MCF 10A (cell line): ENCODE measurements around the gene COL23A1. TPM values are rescaled to one million over a fixed set of nuclear protein-coding genes. Genes with fewer than 3 reads are reported as not detected.

ENCODE experiments used
- BruUV-seq: library from RNA; stranded (reverse); fragments of 400-500 nt; replicated peaks from 2 replicates; lab custom pipeline; 2021; lab: Mats Ljungman, UMichigan
- CTCF ChIA-PET: fragments of 300-600 bp; sonication (Branson Sonifier 250); formaldehyde crosslinking; extraction: SDS; loops from one replicate; lab custom pipeline; 2021; ENCODE audit warnings: antibody characterized with exemption, inconsistent platforms; lab: Yijun Ruan, JAX
- POLR2A ChIA-PET: fragments of 300-600, 350-650 bp; sonication (Branson Sonifier 250); formaldehyde crosslinking; extraction: SDS; loops from one replicate; lab custom pipeline; 2020; ENCODE audit warnings: antibody characterized with exemption, inconsistent platforms; lab: Yijun Ruan, JAX
- DNase-seq: peaks from one replicate; pipeline ENCODE4 v3.0.0-alpha.2; 2018; ENCODE audit not compliant: unreplicated experiment
- H3K27ac Mint-ChIP-seq: one replicate; pipeline ENCODE4 v1.8.0; 2022; ENCODE audit warnings: mild to moderate bottlenecking, low read depth, mixed read lengths; ENCODE audit not compliant: unreplicated experiment
- H3K27me3 Mint-ChIP-seq: one replicate; pipeline ENCODE4 v1.8.0; 2022; ENCODE audit warnings: mixed read lengths; ENCODE audit not compliant: insufficient read depth, unreplicated experiment
- H3K36me3 Mint-ChIP-seq: one replicate; pipeline ENCODE4 v1.8.0; 2022; ENCODE audit warnings: mild to moderate bottlenecking, moderate library complexity, mixed read lengths; ENCODE audit not compliant: insufficient read depth, unreplicated experiment
- H3K4me1 Mint-ChIP-seq: one replicate; pipeline ENCODE4 v1.8.0; 2022; ENCODE audit warnings: mixed read lengths; ENCODE audit not compliant: insufficient read depth, unreplicated experiment
- H3K4me3 Mint-ChIP-seq: one replicate; pipeline ENCODE4 v1.8.0; 2022; ENCODE audit warnings: mild to moderate bottlenecking, moderate library complexity, mixed read lengths; ENCODE audit not compliant: unreplicated experiment
- H3K9me3 Mint-ChIP-seq: one replicate; pipeline ENCODE4 v1.8.0; 2022; ENCODE audit warnings: mixed read lengths; ENCODE audit not compliant: unreplicated experiment
- intact Hi-C: fragments of 100-400 bp; cut with micrococcal nuclease; formaldehyde crosslinking; loops from 2 replicates; pipeline ENCODE4 v1.14.1; 2022
- total RNA-seq: library from RNA; stranded (reverse); gene quantifications from 2 replicates; pipeline ENCODE4 v1.2.3, GENCODE V29; 2022
- TF ChIP-seq, protein P1 (sequence below): fragments of 200-600 bp; IDR thresholded peaks from one replicate; pipeline ENCODE4 v1.8.0; 2022; ENCODE audit warnings: antibody characterized with exemption, mild to moderate bottlenecking; ENCODE audit not compliant: unreplicated experiment

COL23A1 gene
- total RNA-seq, 1 experiment from 2014 or later = not detected

DNA sequence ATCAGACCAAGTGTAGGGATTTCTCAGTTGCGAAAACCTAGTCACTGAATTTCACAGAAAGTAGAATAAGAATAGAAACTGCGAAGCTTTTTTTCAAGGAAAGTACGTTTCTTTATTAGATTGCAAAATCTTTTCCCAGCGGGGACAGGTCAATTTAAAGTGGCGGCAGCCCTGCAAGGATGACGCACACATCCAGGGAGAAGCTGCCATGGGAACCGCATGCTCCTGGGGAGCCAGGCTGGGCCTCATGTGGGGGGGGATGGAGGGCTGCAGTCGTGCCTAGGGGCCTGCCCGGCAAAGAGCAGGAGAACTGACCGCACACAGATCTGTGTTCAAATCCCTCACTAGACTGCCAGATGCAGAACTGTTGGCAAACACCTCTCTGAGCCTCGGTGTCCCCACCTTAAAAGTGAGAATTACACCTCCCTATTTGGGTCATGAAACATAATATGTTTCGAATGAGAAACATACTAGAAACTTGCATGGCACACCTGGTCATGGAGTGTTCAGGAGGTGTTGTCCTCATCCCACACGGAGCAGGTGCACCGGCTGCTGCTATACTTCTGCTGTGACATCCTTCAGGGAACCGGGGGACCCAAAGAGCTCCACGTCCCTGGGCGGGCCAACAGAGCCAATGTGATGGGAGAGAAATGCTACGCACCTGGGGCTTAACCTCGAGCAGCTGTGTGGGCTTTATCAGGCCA lies 229.8 kb downstream of the COL23A1 start:
- BruUV-seq = no TSS peak
- H3K9me3 Mint-ChIP-seq = no peaks in the 10 kb centered on the region
- no peak for DNase-seq
- H3K27me3 Mint-ChIP-seq = peaks cover 50% of the 10 kb centered on the region
- H3K4me1 Mint-ChIP-seq = peaks cover 6% of the 10 kb centered on the region
- no peak overlapping the region for H3K27ac Mint-ChIP-seq
- ChIA-PET POLR2A (no interaction called here), CTCF (interaction anchor here (0.7 kb wide), 1 partner anchor 93 kb away, joined by 3 read pairs; no protein-coding TSS in a partner anchor)
- TF ChIP-seq, protein P1, sequence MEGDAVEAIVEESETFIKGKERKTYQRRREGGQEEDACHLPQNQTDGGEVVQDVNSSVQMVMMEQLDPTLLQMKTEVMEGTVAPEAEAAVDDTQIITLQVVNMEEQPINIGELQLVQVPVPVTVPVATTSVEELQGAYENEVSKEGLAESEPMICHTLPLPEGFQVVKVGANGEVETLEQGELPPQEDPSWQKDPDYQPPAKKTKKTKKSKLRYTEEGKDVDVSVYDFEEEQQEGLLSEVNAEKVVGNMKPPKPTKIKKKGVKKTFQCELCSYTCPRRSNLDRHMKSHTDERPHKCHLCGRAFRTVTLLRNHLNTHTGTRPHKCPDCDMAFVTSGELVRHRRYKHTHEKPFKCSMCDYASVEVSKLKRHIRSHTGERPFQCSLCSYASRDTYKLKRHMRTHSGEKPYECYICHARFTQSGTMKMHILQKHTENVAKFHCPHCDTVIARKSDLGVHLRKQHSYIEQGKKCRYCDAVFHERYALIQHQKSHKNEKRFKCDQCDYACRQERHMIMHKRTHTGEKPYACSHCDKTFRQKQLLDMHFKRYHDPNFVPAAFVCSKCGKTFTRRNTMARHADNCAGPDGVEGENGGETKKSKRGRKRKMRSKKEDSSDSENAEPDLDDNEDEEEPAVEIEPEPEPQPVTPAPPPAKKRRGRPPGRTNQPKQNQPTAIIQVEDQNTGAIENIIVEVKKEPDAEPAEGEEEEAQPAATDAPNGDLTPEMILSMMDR = no peak
- intact Hi-C loops = no loop called here
- no peak overlapping the region for H3K4me3 Mint-ChIP-seq
- no peaks in the 10 kb centered on the region for H3K36me3 Mint-ChIP-seq

DNA sequence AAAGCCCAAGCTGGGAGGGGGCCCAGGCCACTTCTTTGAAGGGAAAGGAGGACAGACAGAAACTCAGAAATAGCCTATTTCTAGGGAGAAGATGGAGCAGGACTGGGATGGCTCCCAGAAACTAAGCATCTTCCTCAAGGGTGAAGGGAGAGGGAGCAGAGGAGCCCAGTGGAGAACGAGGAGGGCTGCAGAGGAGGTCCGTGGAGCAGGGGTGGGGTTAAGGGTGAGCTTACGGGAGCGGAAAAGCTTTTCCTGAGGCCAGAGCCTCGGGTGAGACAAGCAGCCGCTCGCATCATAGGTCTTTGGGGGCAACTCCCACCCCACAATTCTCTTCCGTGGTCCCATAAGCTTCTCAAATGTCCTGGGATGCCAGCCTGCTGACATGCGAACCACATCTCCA lies 230.5 kb downstream of the COL23A1 start:
- TF ChIP-seq, protein P1 = no peak
- no peak for DNase-seq
- Mint-ChIP-seq H3K27me3 (peaks cover 52% of the 10 kb centered on the region), H3K9me3 (no peaks in the 10 kb centered on the region), H3K4me3 (no peak overlapping the region), H3K36me3 (no peaks in the 10 kb centered on the region), H3K4me1 (peaks cover 6% of the 10 kb centered on the region), H3K27ac (no peak overlapping the region)
- POLR2A ChIA-PET = interaction anchor here (0.7 kb wide), 1 partner anchor 184 kb away, joined by 3 read pairs; no protein-coding TSS in a partner anchor
- no TSS peak for BruUV-seq
- CTCF ChIA-PET = interaction anchor here (0.6 kb wide), 1 partner anchor 77 kb away, joined by 4 read pairs; no protein-coding TSS in a partner anchor
- intact Hi-C loops = no loop called here

DNA sequence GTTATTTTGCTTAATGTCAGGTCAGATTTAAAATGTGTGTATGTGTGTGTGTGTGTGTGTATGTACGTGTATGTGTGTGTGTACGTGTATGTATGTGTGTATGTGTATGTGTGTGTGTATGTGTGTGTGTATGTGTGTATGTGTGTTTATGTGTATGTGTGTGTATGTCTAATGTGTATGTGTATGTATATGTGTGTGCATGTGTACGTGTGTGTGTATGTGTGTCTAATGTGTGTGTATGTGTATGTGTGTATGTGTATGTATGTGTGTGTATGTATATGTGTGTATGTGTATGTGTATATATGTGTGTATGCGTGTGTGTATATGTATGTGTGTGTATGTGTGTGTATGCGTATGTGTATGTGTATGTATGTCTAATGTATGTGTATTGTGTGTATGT lies 232.5 kb downstream of the COL23A1 start:
- TF ChIP-seq, protein P1 = no peak
- Mint-ChIP-seq H3K4me3 (no peak overlapping the region), H3K9me3 (no peaks in the 10 kb centered on the region), H3K36me3 (no peaks in the 10 kb centered on the region), H3K27me3 (peaks cover 52% of the 10 kb centered on the region), H3K27ac (no peak overlapping the region), H3K4me1 (peaks cover 6% of the 10 kb centered on the region)
- ChIA-PET CTCF (interaction anchor here (0.6 kb wide), 1 partner anchor 124 kb away, joined by 3 read pairs; no protein-coding TSS in a partner anchor), POLR2A (no interaction called here)
- no peak for DNase-seq
- intact Hi-C loops = no loop called here
- no TSS peak for BruUV-seq

DNA sequence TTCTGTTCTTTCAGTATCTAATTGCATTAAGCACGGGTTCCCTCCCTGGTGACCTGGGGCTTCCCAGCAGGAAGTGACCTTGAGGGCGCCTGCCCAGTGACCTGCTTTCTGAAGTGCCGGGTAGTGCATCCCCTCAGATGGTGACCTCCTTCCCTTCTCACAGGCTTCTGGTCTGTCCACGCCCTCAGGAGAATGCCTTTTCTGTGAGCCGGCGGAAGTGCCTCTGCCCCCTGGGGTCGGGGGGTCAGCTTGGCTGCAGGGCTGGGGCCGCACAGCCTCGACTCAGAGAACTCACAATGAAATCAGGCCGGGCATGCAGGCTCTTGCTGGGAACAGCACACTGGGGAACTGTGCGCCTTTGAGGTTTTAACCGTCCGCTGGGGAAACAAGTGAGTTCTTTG lies 233.1 kb downstream of the COL23A1 start:
- Mint-ChIP-seq H3K36me3 (no peaks in the 10 kb centered on the region), H3K27ac (no peak overlapping the region), H3K4me1 (peaks cover 6% of the 10 kb centered on the region), H3K27me3 (peaks cover 50% of the 10 kb centered on the region), H3K4me3 (no peak overlapping the region), H3K9me3 (no peaks in the 10 kb centered on the region)
- TF ChIP-seq, protein P1 = no peak
- CTCF ChIA-PET = interaction anchor here (0.5 kb wide), 1 partner anchor 212 kb away, joined by 3 read pairs; no protein-coding TSS in a partner anchor
- no TSS peak for BruUV-seq
- no peak for DNase-seq
- intact Hi-C loops = no loop called here
- POLR2A ChIA-PET = interaction anchor here (0.6 kb wide), 1 partner anchor 139 kb away, joined by 3 read pairs; no protein-coding TSS in a partner anchor
